Peyer's patch (tissue), 4 donors: ENCODE results near the gene TUB.

Source experiments
- POLR2A ChIP-seq, 2 donors: fragments of 450-650 bp; IDR thresholded peaks; one replicate each; pipeline ENCODE4 v1.5.1; 2017; ENCODE audit warnings: antibody characterized with exemption in 2 of 2, mild to moderate bottlenecking in 2 of 2, moderate library complexity in 2 of 2
- TF ChIP-seq, protein P1 (sequence below), 6 experiments: fragments of 450-650 bp in 4 of 6; fragments of 200-600 bp in 2 of 6; sonication (generic) in 1 of 6; IDR thresholded peaks; one replicate each; pipeline ENCODE4 v1.5.1; 2017 to 2019; ENCODE audit warnings: antibody characterized with exemption in 6 of 6, mild to moderate bottlenecking in 3 of 6, moderate library complexity in 1 of 6

DNA sequence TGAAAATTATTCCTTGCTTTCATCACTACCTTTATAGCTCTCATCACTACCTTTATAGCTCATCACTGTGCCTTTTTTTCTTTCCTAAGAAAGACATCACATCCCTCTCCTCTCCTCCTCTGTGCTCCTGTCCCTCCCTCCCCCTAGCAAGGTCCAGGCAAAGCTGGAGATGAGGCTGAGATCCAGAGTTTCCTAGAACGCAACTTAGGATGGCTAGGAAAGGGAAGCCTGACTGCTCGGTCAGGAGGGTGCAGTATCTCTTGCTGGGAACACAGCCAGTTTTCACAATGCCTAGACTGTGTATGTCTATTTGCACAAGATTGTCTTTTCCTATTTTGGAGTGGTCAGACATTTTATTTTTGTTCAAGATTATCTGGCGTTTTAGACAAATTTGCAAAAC, 24.7 kb downstream of the TUB start:
- no peak for TF ChIP-seq POLR2A (IDR thresholded peaks at IDR 0.05)
- TF ChIP-seq, protein P1, sequence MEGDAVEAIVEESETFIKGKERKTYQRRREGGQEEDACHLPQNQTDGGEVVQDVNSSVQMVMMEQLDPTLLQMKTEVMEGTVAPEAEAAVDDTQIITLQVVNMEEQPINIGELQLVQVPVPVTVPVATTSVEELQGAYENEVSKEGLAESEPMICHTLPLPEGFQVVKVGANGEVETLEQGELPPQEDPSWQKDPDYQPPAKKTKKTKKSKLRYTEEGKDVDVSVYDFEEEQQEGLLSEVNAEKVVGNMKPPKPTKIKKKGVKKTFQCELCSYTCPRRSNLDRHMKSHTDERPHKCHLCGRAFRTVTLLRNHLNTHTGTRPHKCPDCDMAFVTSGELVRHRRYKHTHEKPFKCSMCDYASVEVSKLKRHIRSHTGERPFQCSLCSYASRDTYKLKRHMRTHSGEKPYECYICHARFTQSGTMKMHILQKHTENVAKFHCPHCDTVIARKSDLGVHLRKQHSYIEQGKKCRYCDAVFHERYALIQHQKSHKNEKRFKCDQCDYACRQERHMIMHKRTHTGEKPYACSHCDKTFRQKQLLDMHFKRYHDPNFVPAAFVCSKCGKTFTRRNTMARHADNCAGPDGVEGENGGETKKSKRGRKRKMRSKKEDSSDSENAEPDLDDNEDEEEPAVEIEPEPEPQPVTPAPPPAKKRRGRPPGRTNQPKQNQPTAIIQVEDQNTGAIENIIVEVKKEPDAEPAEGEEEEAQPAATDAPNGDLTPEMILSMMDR (IDR thresholded peaks at IDR 0.05) = no peak
